Muscle layer of duodenum (tissue), 2 donors: ENCODE data around the gene HSPB8.

ENCODE experiments used
- H3K27ac ChIP-seq: one replicate; pipeline ENCODE4 v1.7.0; 2013; ENCODE audit warnings: mild to moderate bottlenecking, low read length
- H3K27me3 ChIP-seq: one replicate; pipeline ENCODE4 v1.7.0; 2013; ENCODE audit warnings: low read depth, mild to moderate bottlenecking, control low read depth, low read length
- H3K36me3 ChIP-seq, 2 donors: one replicate each; pipeline ENCODE4 v1.7.0; 2013; ENCODE audit warnings: low read length in 2 of 2, control low read depth in 1 of 2, mild to moderate bottlenecking in 1 of 2; ENCODE audit not compliant: insufficient read depth in 2 of 2, control insufficient read depth in 1 of 2
- H3K4me1 ChIP-seq, 2 donors: one replicate each; pipeline ENCODE4 v1.7.0; 2013; ENCODE audit warnings: low read length in 2 of 2, mild to moderate bottlenecking in 2 of 2, control low read depth in 1 of 2, moderate library complexity in 1 of 2; ENCODE audit not compliant: insufficient read depth in 2 of 2, control insufficient read depth in 1 of 2
- H3K4me3 ChIP-seq, 2 donors: one replicate each; pipeline ENCODE4 v1.7.0; 2013; ENCODE audit warnings: low read length in 2 of 2, low read depth in 1 of 2, mild to moderate bottlenecking in 1 of 2
- H3K9me3 ChIP-seq, 2 donors: one replicate each; pipeline ENCODE4 v1.7.0; 2013; ENCODE audit warnings: low read length in 2 of 2, control low read depth in 1 of 2, mild to moderate bottlenecking in 1 of 2; ENCODE audit not compliant: control insufficient read depth in 1 of 2
- donor health status: healthy.

HSPB8 gene, protein sequence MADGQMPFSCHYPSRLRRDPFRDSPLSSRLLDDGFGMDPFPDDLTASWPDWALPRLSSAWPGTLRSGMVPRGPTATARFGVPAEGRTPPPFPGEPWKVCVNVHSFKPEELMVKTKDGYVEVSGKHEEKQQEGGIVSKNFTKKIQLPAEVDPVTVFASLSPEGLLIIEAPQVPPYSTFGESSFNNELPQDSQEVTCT

DNA sequence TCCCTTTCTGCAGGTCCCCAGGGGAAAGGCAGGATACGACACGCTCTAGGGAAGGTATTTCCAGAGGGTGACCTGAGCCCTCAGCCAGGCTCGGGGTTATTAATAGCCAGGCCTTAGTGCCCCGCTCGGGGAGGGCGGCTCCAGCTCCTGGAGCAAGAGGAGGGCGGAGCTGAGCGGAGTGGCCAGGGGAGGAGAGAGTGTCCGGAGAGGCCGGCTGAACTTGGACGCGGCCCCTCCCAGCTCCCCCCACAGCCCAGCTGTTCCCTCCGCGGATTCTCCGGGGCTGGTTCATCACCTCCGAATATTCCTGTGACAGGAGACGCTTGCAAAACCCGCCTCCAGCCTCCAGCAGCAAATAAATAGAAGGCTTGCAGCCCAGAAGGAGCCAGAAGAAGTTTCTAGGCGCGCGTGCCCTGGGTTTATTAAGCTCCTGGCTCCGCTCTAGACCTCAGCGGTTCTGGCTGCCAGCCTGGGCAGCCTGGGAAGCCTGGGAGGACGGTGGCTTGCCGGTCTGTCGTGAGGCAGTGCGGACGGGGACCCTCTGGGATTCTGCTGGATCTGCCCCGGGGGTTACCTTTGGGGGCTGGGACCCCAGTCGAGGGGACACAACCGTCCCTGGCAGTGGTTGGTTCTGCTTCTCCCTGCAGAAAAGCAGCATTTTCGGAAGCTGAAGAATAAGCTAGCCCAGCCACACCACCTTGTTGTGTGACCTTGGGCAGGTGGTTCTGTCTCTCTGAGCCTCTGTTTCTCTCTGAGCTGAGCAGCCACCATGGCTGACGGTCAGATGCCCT lies at the start of gene HSPB8:
HSPB8 (plus strand) TSS at position 388 of the 791 bp plus-strand sequence; CDS start at position 770, 382 bp downstream.
- Histone ChIP-seq H3K27ac (peak within 1 kb of the TSS; percentile 86), H3K27me3 (no peaks in the 10 kb centered on the region), H3K4me1 (peaks cover 0 to 23% of the 10 kb centered on the region in 2 donors), H3K36me3 (peaks cover 0 to 5% of the 10 kb centered on the region in 2 donors), H3K4me3 (peak within 1 kb of the TSS; percentile 67 to 79), H3K9me3 (no peaks in the 10 kb centered on the region)

DNA sequence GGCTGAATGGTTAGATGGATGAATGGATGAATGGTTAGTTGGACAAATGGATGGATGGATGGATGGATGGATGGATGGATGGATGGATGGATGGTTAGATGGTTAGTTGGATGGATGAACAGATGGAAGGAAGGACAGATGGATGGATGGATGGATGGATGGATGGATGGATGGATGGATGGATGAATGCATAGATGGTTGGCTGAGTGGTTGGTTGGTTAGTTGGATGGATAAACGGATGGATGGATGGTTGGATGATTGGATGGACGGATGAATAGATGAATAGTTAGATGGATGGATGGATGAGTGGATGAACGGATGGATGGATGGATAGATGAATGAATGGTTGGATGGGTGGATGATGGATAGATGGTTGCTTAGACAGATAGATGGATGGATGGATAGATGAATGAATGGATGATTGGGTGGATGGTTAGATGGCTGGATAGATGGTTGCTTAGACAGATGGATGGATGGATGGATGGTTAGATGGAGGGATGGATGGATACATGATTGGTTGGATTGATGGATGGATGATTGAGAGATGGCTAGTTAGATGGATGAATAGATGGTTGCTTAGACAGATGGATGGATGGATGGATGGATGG lies 48.8 kb upstream of the HSPB8 start:
- peaks cover 6 to 14% of the 10 kb centered on the region in 2 donors for H3K9me3 ChIP-seq
- no peaks in the 10 kb centered on the region for H3K36me3 ChIP-seq
- H3K27me3 ChIP-seq: no peaks in the 10 kb centered on the region
- H3K4me1 ChIP-seq: no peaks in the 10 kb centered on the region
- H3K27ac ChIP-seq: no peak overlapping the region
- no peak overlapping the region for H3K4me3 ChIP-seq

DNA sequence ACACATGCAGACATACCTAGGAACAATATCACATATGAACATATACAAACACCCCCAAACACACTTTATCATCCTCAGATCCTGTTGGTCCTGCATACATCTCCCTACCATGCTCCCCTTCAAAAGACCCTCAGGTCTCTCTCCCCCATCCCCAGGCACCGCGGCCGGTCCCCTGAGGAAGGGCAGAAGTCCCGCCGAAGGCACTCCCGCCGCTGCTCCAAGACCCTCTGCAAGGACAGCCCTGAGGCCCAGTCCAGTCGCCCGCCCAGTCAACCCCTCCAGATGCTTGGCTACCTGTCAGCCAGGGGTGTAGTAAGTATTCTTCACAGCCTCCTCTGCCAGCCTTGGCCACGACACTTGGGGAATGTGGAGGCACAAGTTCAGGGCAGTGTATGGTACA lies 48.2 kb upstream of the HSPB8 start:
- Histone ChIP-seq H3K27me3 (no peaks in the 10 kb centered on the region), H3K4me1 (no peaks in the 10 kb centered on the region), H3K27ac (no peak overlapping the region), H3K9me3 (peaks cover 6 to 14% of the 10 kb centered on the region in 2 donors), H3K36me3 (no peaks in the 10 kb centered on the region), H3K4me3 (no peak overlapping the region)

DNA sequence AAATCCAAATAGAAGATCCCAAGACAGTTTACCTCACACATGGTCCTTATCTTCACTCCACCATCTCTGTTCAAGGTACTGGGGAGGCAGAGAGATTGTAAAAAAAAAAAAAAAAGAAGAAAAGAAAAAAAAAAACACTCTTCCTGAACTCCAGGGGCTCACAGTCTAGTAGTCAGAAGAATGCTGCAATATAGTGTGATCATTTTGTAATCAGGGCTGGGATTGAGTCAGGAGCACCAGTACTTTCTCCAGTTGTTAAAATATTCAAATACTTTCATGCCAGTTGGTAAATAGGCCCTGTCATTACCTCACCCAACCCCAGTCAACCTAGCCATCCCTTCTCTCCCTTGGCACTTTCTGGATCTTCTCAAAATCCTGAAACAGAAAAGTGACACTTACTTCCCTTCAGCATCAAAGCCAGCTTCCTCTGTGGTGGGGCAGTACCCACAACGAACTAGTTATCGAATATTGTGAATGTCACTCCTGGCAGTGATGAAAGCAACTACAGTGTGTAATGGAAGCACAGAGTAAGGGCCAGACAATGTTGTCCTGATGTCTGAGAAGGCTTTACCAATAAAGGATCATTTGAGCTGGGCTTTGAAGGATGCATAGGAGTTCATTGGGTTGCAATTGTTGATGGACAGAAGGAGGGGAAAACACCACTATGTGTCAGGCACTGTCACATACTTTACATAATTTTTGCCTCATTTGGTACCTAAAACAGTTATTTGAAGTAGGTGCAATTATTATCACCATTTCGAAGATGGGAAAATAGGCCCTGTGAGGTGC lies 44.3 kb upstream of the HSPB8 start:
- H3K36me3 ChIP-seq: no peaks in the 10 kb centered on the region
- H3K27me3 ChIP-seq: no peaks in the 10 kb centered on the region
- no peak overlapping the region for H3K4me3 ChIP-seq
- H3K9me3 ChIP-seq: peaks cover 6 to 14% of the 10 kb centered on the region in 2 donors
- no peak overlapping the region for H3K27ac ChIP-seq
- H3K4me1 ChIP-seq: no peaks in the 10 kb centered on the region

DNA sequence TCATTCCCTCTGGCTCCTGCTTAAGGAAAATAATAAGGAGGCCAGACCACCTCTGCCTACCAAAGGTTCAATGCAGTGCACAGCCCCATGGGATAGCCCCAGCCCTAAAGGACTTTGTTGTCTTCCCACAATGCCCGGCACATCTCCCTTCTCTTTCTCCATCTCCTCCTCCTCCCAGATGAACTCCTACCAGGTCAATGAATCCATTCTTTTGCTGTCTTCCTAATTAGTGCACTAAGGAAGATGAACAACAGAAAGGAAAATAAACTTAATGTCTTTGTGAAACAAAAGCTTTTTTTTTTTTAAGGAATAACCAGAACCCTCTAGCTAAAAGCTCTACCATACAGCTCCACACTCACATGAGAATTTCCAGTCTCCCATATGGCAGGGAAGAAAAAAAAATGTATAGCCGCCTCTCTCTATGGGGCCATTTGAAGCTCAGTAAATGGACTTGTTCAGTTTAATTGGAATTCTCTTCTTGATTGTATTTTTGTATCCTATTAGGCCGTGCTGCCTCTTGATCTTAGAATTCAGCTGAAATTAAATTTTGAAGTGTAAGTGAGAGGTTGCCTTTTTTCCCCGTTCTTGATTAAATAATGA lies 41.8 kb upstream of the HSPB8 start:
- Histone ChIP-seq H3K4me3 (no peak overlapping the region), H3K9me3 (peaks cover 6 to 14% of the 10 kb centered on the region in 2 donors), H3K27me3 (no peaks in the 10 kb centered on the region), H3K4me1 (no peaks in the 10 kb centered on the region), H3K36me3 (no peaks in the 10 kb centered on the region), H3K27ac (no peak overlapping the region)

DNA sequence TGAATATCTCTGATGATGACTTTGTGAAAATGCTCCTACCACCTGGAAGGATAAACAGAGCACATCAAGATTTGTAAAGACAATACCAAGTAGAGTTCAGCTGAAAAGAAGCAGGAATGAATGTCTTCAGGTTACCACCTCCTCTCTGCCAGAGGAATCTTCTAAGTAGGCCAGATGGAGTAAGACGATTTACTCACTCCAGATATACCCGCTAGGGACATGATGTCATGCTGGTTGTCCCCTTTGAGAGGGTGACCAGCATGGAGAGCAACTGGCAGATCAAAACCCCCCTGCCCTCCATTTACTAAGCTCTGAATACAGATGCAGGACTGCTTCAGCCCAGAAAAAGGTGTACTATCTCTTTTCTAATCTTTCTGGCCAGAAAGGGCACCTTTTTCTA lies 39.3 kb upstream of the HSPB8 start:
- no peaks in the 10 kb centered on the region for H3K4me1 ChIP-seq
- H3K27ac ChIP-seq: no peak overlapping the region
- H3K9me3 ChIP-seq: peaks cover 0 to 4% of the 10 kb centered on the region in 2 donors
- H3K27me3 ChIP-seq: no peaks in the 10 kb centered on the region
- H3K4me3 ChIP-seq: no peak overlapping the region
- no peaks in the 10 kb centered on the region for H3K36me3 ChIP-seq

DNA sequence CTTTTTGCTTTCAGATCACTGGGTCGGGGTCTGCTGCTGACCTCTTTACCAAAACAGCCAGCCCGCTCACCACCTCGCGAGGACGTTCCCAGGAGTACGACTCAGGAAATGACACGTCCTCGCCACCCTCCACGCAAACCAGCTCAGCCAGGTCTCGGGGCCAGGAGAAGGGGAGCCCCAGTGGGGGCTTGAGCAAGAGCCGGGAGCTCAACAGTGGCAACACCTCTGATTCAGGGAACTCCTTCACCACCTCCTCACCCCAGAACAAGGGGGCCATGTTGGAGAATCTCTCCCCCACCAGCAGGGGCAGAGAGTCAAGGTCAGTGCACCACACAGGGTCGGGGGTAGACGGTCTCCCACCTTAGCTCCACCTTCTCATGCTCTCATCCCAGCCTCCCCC lies 33.4 kb upstream of the HSPB8 start:
- Histone ChIP-seq H3K9me3 (no peaks in the 10 kb centered on the region), H3K27ac (no peak overlapping the region), H3K27me3 (no peaks in the 10 kb centered on the region), H3K36me3 (no peaks in the 10 kb centered on the region), H3K4me1 (no peaks in the 10 kb centered on the region), H3K4me3 (no peak overlapping the region)

DNA sequence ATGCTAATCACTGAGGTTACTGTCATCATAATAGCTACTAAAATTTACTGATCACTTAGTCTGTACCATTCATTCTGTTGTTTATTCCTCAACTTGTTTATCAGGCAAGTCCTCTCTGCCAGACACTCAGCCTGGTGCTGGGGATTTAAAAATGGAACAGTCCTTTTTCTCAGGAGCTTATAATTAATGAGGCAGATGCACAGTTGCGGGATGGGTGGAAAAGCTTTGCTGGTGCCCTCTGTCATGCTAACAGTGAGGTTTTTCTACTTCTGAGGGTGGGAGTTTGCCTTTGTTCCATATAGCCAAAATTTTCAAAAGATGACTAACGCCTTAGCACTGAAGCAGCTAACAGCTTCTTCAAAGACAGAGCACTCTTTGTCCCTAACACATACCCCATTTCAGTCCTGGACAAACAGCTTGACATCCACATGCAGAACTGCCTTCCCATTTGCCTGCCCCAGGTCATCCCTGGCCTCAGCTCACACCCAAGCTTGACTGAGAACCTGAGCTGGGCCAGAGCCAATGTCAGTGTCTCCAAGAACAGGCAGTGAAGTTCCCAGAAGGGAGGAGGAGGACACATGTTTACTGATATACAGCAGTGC lies 30.8 kb upstream of the HSPB8 start:
- H3K9me3 ChIP-seq: peaks cover 0 to 12% of the 10 kb centered on the region in 2 donors
- no peaks in the 10 kb centered on the region for H3K27me3 ChIP-seq
- H3K36me3 ChIP-seq: no peaks in the 10 kb centered on the region
- no peak overlapping the region for H3K4me3 ChIP-seq
- no peak overlapping the region for H3K27ac ChIP-seq
- no peaks in the 10 kb centered on the region for H3K4me1 ChIP-seq

DNA sequence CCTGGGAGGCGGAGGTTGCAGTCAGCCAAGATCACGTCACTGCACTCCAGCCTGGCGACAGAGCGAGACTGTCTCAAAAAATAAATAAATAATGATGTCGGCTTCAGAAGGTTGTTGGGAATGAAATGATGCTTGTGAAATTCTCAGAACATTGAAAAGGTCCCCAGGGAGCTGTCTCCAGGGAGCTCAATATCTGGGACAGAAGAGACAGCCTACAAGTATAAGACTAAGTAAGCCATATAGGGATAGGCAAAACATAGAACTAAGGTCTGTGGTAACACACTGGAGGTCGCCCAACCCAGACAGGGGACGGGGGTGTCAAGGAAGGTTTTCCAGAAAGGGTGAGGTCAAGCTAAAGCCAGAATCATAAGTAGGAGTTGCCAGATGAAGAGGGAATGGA lies 29.5 kb upstream of the HSPB8 start:
- Histone ChIP-seq H3K27me3 (no peaks in the 10 kb centered on the region), H3K9me3 (peaks cover 0 to 12% of the 10 kb centered on the region in 2 donors), H3K4me1 (no peaks in the 10 kb centered on the region), H3K36me3 (no peaks in the 10 kb centered on the region), H3K27ac (no peak overlapping the region), H3K4me3 (no peak overlapping the region)

DNA sequence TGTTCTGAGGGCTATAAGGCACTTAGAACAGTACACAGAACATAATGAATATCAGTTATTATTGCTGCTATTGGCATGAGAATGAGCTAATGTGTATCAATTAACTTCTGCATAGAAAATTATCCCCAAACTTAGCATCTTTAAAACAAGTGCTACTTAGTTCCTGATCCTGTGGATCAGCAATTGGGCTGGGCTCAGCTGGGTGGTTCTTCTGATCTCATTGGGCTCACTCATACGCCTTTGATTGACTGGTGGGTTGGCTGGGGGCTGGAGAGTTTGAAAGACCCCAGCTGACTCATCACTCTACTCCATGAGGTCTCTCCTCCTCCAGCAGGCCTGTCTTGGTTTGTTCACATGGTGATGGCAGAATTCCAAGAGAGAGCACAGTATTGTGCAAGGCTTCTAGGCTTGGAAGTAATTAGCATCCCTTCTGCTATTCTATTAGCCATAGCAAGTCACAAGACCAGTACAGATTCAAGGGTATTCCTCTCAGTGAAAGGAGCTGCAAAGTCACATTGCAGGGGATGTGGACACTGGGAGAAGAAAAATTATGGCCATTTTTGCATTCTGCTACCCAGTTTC lies 27.2 kb upstream of the HSPB8 start:
- H3K9me3 ChIP-seq: peaks cover 0 to 12% of the 10 kb centered on the region in 2 donors

More for the DNA sequence above, 27.2 kb upstream of the HSPB8 start:
- H3K27ac ChIP-seq: no peak overlapping the region
- H3K4me3 ChIP-seq: no peak overlapping the region
- H3K27me3 ChIP-seq: no peaks in the 10 kb centered on the region
- H3K36me3 ChIP-seq: no peaks in the 10 kb centered on the region
- H3K4me1 ChIP-seq: no peaks in the 10 kb centered on the region
